Frontal cortex (tissue), 4 donors: ENCODE data around the gene NCAM2. TPM values are rescaled to one million over a fixed set of nuclear protein-coding genes. Genes with fewer than 3 reads are reported as not detected.

Experiments
- DNase-seq, 2 donors: peaks; one replicate each; pipeline ENCODE4 v3.0.0; 2012; ENCODE audit warnings: low spot score in 2 of 2
- FAIRE-seq: peaks from 2 replicates; lab custom pipeline; 2012; peaks lifted over from hg19 to GRCh38; lab: Jason Lieb, UNC
- total RNA-seq: library from RNA; depleted of rRNA; stranded (reverse); fragments of >200 nt; gene quantifications from one replicate; pipeline ENCODE4 v1.2.3, GENCODE V29; 2014
- donor health status: control.
- donor health status: control.
- donor health status: control.

NCAM2 gene
- total RNA-seq, 1 donor from 2014 or later = 63.6 TPM

DNA sequence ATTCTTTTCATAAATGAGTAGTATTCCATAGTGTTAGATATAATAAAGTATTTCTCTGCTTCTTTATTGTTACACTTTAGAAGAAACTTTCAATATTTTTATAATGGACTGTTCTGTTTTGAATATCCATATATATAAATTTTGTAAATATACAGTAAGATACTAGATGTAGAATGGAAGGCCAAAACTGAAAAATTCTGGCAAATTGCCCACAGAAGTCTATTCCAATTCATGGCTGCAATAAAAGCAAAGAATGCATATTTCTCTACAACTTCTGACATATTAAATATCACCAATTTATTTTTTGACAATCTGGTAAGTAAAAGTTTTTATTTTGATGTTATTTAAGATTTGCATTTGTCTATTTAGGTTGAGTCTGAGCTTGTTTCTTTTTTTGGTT lies 532.5 kb downstream of the NCAM2 start:
- no peak for DNase-seq
- FAIRE-seq = peak; percentile 54

DNA sequence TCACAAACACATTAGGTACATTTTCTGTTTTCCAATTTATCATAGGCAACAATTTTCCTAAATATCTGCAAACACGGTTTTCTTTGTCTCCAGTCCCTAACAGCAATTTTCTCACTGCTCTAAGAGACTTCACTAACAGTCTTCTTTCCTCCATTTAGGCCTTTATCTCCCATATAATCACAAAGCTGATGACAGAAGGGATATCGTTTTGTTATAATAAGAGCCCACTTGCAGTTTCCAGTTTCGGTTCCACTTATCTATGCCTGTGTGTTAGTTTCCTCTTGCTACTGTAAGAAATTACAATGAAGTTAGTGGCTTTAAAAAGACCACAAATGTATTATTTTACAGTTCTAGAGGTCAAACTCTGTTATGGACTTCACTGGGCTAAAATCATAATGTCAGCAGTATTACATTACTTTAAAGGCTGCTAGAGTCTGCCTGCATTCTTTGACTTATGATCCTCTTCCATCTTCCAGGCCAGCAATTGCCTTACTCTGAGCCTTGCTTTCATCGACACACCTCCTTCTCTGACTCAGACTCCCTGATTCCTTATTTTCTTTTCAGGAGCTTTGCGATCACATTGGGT lies 549.3 kb downstream of the NCAM2 start:
- DNase-seq (no peak), FAIRE-seq (no peak)

DNA sequence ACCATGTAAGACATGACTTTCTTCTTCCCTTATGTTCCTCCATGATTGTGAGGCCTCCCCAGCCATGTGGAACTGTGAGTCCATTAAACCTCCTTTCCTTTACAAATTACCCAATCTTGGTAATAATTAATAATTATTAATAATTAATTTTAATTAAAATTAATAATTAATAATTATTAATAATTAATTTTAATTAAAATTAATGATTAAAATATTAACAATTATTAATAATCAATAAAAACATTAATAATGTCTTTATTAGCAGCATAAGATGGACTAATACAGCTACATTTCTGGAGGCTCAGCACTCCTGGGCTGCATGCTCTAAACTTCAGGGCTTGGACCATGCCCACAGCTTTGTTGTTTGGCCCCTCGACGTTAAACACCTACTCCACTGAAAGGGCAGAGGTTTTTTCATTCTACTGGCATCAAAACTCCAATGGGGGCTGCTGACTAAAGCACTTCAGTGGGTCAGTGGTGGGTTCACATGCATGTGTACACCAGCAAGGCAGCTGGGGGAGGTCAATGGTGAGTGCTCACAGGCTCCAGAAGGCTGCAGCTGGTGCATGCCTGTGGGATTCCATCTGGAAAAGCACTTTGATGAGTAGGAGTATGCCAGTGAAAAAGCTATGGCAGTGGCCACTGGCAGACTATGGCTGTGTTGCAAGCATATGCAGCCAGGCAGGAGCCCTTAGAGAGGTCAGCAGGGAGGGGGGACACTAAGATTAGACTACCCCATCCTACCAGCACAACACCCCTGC lies 561.3 kb downstream of the NCAM2 start:
- FAIRE-seq (no peak), DNase-seq (no peak)
